T-helper 2 cell treated with Interferon-gamma antibody and Interleukin-4, amounts not matched to agents 100 ng/mL and 5 ng/mL, for 36 hours (primary cell): ENCODE data around the gene MRTFB. TPM values are rescaled to one million over a fixed set of nuclear protein-coding genes. Genes with fewer than 3 reads are reported as not detected.
"Not testable (repeated sequence)": the region's sequence is repeated elsewhere in the genome, so short reads cannot be mapped to it uniquely, and the experiment has no call there.

Source experiments
- intact Hi-C: fragments of 100-400 bp; cut with micrococcal nuclease; formaldehyde crosslinking; loops from one replicate; pipeline ENCODE4 v1.15.1; 2023
- total RNA-seq: library from RNA; stranded (reverse); gene quantifications from 2 replicates; pipeline ENCODE4 v1.2.3, GENCODE V29; 2022

Gene MRTFB
- total RNA-seq, 1 donor from 2014 or later = 21.1 TPM

GRCh38 chr16:14102925-14103720 is 32.0 kb downstream of the MRTFB start:
- intact Hi-C loops = no loop called here

- intact Hi-C loops = no loop called here
Observed at GRCh38 chr16:14104066-14104465, 32.9 kb downstream of the MRTFB start.

GRCh38 chr16:14105760-14106375 is 34.7 kb downstream of the MRTFB start:
- intact Hi-C loops = no loop called here

GRCh38 chr16:14106457-14106856 is 35.3 kb downstream of the MRTFB start:
- intact Hi-C loops = no loop called here

GRCh38 chr16:14106961-14107360 is 35.8 kb downstream of the MRTFB start:
- intact Hi-C loops = no loop called here

GRCh38 chr16:14109077-14109775 is 38.1 kb downstream of the MRTFB start:
- intact Hi-C loops = no loop called here

GRCh38 chr16:14109782-14110727 is 38.9 kb downstream of the MRTFB start:
- intact Hi-C loops = no loop called here

GRCh38 chr16:14110728-14111251 is 39.7 kb downstream of the MRTFB start:
- intact Hi-C loops = no loop called here

GRCh38 chr16:14111713-14112538 is 40.8 kb downstream of the MRTFB start:
- intact Hi-C loops = no loop called here

GRCh38 chr16:14112539-14112856 is 41.4 kb downstream of the MRTFB start:
- intact Hi-C loops = no loop called here

GRCh38 chr16:14113344-14113743 is 42.2 kb downstream of the MRTFB start:
- intact Hi-C loops = no loop called here

GRCh38 chr16:14117051-14117450 is 45.9 kb downstream of the MRTFB start:
- intact Hi-C loops = no loop called here

- intact Hi-C loops = no loop called here
Observed at GRCh38 chr16:14119799-14120198, 48.7 kb downstream of the MRTFB start.

- intact Hi-C loops = no loop called here
Observed at GRCh38 chr16:14120335-14120734, 49.2 kb downstream of the MRTFB start.

- intact Hi-C loops = no loop called here
Observed at GRCh38 chr16:14121142-14121541, 50.0 kb downstream of the MRTFB start.

GRCh38 chr16:14121872-14122271 is 50.8 kb downstream of the MRTFB start:
- intact Hi-C loops = no loop called here

- intact Hi-C loops = not testable (repeated sequence)
Observed at GRCh38 chr16:14122430-14122829, 51.3 kb downstream of the MRTFB start.

- intact Hi-C loops = no loop called here
Observed at GRCh38 chr16:14125000-14125681, 54.0 kb downstream of the MRTFB start.

GRCh38 chr16:14125708-14126107 is 54.6 kb downstream of the MRTFB start:
- intact Hi-C loops = no loop called here

- intact Hi-C loops = no loop called here
Observed at GRCh38 chr16:14128097-14128496, 57.0 kb downstream of the MRTFB start.
